Measurements from ENCODE around the gene SLAMF1. TPM values are rescaled to one million over a fixed set of nuclear protein-coding genes. Genes with fewer than 3 reads are reported as not detected.

The SLAMF1 gene
- total and polyA plus RNA-seq, 9 of the 15 experiments (the other 6 are each of a cell fraction or from before 2014, with no cell fraction given) = 0.04 to 0.17 (median 0.11) TPM; not detected in 4

DNA sequence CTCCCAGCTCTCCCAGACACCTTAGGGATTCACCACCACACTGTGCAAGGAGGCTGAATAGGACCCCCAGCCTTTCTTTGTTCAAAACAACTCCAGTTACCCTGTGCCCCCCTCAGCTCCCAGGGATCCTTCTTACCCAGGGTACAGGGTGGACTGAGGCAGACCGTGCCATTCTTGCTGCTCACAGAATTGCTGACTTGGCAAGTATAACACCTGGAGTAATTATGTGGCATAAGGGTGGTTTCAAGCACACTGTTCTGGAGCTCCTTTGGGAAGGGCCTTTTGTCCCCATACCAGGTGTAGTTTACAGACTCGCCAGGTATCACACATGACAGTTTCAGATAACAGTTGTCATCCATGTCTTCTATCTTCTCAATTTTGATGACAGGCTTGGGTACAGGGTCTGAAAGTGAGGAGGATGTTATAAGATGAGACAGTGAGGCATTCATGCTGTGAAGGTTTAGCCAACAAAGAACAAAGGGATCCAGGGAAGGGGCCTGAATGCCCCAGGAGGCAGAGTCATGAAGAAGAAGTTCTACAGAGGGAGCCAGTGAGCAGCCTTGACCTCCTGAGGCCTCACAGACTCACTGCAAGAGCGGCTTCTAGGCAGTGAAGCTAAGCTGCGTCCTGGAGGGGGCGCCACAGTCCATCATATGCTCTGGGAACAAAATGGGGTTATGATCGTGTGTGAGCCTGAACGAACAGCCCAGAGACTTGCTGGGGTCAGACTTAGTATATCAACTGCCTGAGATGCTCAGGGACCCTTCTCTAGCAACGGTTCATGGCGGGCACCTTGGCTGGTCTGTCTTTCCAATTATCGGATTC, 34.4 kb upstream of the SLAMF1 start (continued):
- TF ChIP-seq KAT7 (CRISPR knock-in tag; IDR thresholded peaks at IDR 0.05; ENCODE audit: borderline replicate concordance) (no peak), SRSF7 (optimal IDR thresholded peaks at IDR 0.05; ENCODE audit: low read depth, low read length) (no peak), ZHX1 (conservative IDR thresholded peaks at IDR 0.05; ENCODE audit: low read length) (no peak), SNIP1 (IDR thresholded peaks at IDR 0.05; ENCODE audit: low read depth) (no peak), ZNF444 (CRISPR knock-in tag; IDR thresholded peaks at IDR 0.05) (no peak), ILK (tag; IDR thresholded peaks at IDR 0.05; ENCODE audit: borderline replicate concordance, low read depth) (no peak), NCOA2 (IDR thresholded peaks at IDR 0.05; ENCODE audit: partially characterized antibody in 2 of 2) (no peak), BMI1 (IDR thresholded peaks at IDR 0.05; ENCODE audit: low read length) (no peak), PRMT5 (CRISPR knock-in tag; IDR thresholded peaks at IDR 0.05) (no peak), MXD1 (CRISPR knock-in tag; IDR thresholded peaks at IDR 0.05; ENCODE audit: borderline replicate concordance, poor library complexity, severe bottlenecking) (no peak), BRCA1 (IDR thresholded peaks at IDR 0.05) (no peak), BRCA1 (CRISPR knock-in tag; IDR thresholded peaks at IDR 0.05) (no peak)
- TF ChIP-seq, protein P1, sequence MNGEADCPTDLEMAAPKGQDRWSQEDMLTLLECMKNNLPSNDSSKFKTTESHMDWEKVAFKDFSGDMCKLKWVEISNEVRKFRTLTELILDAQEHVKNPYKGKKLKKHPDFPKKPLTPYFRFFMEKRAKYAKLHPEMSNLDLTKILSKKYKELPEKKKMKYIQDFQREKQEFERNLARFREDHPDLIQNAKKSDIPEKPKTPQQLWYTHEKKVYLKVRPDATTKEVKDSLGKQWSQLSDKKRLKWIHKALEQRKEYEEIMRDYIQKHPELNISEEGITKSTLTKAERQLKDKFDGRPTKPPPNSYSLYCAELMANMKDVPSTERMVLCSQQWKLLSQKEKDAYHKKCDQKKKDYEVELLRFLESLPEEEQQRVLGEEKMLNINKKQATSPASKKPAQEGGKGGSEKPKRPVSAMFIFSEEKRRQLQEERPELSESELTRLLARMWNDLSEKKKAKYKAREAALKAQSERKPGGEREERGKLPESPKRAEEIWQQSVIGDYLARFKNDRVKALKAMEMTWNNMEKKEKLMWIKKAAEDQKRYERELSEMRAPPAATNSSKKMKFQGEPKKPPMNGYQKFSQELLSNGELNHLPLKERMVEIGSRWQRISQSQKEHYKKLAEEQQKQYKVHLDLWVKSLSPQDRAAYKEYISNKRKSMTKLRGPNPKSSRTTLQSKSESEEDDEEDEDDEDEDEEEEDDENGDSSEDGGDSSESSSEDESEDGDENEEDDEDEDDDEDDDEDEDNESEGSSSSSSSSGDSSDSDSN (IDR thresholded peaks at IDR 0.05; ENCODE audit: borderline replicate concordance in 1 of 2, low read depth in 2 of 2, low read length in 2 of 2) = no peak
- TF ChIP-seq, protein P2, sequence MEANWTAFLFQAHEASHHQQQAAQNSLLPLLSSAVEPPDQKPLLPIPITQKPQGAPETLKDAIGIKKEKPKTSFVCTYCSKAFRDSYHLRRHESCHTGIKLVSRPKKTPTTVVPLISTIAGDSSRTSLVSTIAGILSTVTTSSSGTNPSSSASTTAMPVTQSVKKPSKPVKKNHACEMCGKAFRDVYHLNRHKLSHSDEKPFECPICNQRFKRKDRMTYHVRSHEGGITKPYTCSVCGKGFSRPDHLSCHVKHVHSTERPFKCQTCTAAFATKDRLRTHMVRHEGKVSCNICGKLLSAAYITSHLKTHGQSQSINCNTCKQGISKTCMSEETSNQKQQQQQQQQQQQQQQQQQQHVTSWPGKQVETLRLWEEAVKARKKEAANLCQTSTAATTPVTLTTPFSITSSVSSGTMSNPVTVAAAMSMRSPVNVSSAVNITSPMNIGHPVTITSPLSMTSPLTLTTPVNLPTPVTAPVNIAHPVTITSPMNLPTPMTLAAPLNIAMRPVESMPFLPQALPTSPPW (CRISPR knock-in tag; IDR thresholded peaks at IDR 0.05) = no peak
- TF ChIP-seq, protein P3, sequence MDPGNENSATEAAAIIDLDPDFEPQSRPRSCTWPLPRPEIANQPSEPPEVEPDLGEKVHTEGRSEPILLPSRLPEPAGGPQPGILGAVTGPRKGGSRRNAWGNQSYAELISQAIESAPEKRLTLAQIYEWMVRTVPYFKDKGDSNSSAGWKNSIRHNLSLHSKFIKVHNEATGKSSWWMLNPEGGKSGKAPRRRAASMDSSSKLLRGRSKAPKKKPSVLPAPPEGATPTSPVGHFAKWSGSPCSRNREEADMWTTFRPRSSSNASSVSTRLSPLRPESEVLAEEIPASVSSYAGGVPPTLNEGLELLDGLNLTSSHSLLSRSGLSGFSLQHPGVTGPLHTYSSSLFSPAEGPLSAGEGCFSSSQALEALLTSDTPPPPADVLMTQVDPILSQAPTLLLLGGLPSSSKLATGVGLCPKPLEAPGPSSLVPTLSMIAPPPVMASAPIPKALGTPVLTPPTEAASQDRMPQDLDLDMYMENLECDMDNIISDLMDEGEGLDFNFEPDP (CRISPR knock-in tag; IDR thresholded peaks at IDR 0.05) = no peak
